ENCODE results near the gene CHML.

DNA sequence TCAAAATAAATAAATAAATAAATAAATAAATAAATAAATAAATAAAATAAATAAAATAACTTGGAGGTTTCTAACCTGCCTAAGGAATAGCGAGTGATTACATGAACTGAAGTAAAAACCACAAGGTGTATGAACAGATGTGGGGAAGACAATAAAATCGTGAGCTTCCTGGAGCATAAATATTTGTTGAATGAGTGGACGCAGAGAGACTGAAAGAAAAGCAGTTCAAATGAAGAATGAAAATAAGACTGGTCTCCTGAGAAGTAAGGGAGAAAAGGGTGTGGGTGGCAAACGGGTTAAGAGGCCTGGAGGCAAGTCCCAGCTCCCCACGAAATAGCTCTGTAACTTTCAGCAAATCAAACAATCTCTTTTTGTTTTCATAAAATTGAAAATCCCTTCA is 33.6 kb downstream of the CHML start:
- TF ChIP-seq CTCF (conservative IDR thresholded peaks at IDR 0.05 in 1 of 2, IDR thresholded peaks at IDR 0.05 in 1 of 2; ENCODE audit: extremely low read depth in 1 of 2, insufficient read depth in 1 of 2, low read depth in 1 of 2, low read length in 2 of 2), result no peak
- TF ChIP-seq EZH2 (IDR thresholded peaks at IDR 0.05; ENCODE audit: borderline replicate concordance, low read length), result no peak
